Large intestine (tissue), 3 donors: ENCODE measurements around the gene GBA2. TPM values are rescaled to one million over a fixed set of nuclear protein-coding genes. Genes with fewer than 3 reads are reported as not detected.
A peak's percentile ranks its signal among the peaks of the same experiment; 100 is the strongest.

Experiments used
- DNase-seq, 2 donors: peaks; one replicate each; pipeline versions ENCODE4 v3.0.0 to v3.0.0-alpha.2; 2013
- H3K27ac ChIP-seq: one replicate; pipeline ENCODE4 v1.5.1; 2013; ENCODE audit warnings: low read length
- H3K27me3 ChIP-seq: 2 replicates; pipeline ENCODE4 v1.6.1; 2013; ENCODE audit warnings: low read length; ENCODE audit not compliant: control insufficient read depth, insufficient read depth
- H3K36me3 ChIP-seq: 2 replicates; pipeline ENCODE4 v1.6.1; 2013; ENCODE audit warnings: low read length; ENCODE audit not compliant: control insufficient read depth, insufficient read depth
- H3K4me1 ChIP-seq: one replicate; pipeline ENCODE4 v1.6.1; 2013; ENCODE audit warnings: low read length; ENCODE audit not compliant: control insufficient read depth, insufficient read depth
- H3K4me3 ChIP-seq: one replicate; pipeline ENCODE4 v1.5.1; 2013; ENCODE audit warnings: low read length
- H3K9me3 ChIP-seq: one replicate; pipeline ENCODE4 v1.6.1; 2013; ENCODE audit warnings: mild to moderate bottlenecking, low read depth, low read length, moderate library complexity; ENCODE audit not compliant: control insufficient read depth
- WGBS: methylation state at CpG from one replicate; pipeline ENCODE4 v1.1.5; 2013; ENCODE audit warnings: low lambda C conversion rate; ENCODE audit not compliant: insufficient coverage; 5-methylcytosine and 5-hydroxymethylcytosine counted together
- polyA plus RNA-seq: library from polyadenylated mRNA; unstranded; fragments of 120-200 nt; gene quantifications from one replicate; pipeline ENCODE4 v1.2.1, GENCODE V29; 2013

Gene GBA2
- polyA plus RNA-seq, 1 donor, result 127 TPM

DNA sequence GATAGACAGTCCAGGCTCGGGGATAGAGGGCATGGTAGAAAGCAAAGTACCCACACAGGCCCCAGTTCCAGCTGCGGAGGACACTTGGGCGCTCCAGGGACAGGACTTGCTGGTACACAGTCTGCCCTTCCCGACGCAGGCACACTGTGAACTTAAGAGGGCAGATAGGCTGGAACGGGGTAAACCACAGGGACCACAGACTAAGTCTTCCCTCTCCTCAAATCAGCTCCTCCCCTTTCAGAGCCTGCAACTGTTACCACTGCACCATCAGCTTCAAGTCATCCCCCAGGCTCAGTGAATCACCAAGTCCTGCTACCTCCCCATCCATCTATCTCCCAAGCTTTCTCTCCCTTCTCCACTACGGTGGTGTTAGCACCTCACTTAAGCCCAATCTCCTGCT lies 7.3 kb downstream of the GBA2 start:
- Histone ChIP-seq H3K27ac (no peak overlapping the region), H3K27me3 (no peaks in the 10 kb centered on the region), H3K36me3 (peaks cover 81% of the 10 kb centered on the region), H3K4me1 (peaks cover 11% of the 10 kb centered on the region), H3K9me3 (no peaks in the 10 kb centered on the region), H3K4me3 (no peak overlapping the region)
- no peak for DNase-seq
- no CpG with 5 or more reads among the region's 7 CpGs for WGBS

DNA sequence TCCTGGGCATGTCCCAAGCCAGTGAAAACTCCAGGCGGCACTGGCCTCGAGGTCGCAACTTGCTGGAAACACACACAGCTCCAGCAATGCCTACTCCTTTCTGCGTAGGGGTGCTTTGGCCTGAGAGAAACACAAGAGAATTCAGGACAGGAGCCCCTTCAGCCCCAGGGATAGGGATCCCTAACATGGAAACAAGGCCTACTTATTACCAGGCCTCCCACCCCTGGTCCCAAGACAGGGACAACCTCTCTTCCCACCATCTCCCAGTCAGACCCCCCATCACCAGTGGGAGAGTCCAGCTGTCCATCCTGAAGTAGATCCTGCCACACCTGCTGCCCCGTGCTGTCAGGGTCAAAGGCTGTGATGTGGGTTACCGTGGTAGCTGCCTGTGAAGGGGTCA lies 8.8 kb downstream of the GBA2 start:
- Histone ChIP-seq H3K36me3 (peaks cover 96% of the 10 kb centered on the region), H3K27ac (no peak overlapping the region), H3K27me3 (no peaks in the 10 kb centered on the region), H3K9me3 (no peaks in the 10 kb centered on the region), H3K4me1 (no peaks in the 10 kb centered on the region), H3K4me3 (no peak overlapping the region)
- DNase-seq, result no peak
- WGBS, result no CpG with 5 or more reads among the region's 6 CpGs

DNA sequence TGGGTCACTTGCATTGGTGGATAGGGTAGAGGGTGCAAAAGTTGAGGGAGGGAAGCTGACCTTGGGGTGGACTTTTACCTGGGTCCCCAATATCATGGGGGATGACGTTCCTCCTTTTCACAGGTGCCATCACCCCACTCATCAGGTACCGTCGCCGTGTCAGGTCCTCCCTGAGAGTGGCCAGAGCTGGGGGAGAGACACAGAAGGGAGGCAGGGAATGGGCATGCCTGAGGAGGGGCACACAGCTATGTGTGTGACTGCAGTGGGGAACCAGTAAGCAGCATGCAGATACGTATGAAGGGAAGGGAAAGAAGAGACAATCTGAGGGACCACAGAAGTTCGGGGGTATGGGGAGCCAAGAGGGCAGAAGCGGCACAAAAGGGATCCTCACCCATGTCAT lies 10.1 kb downstream of the GBA2 start:
- Histone ChIP-seq H3K27ac (no peak overlapping the region), H3K9me3 (no peaks in the 10 kb centered on the region), H3K4me1 (peaks cover 2% of the 10 kb centered on the region), H3K36me3 (peaks cover 92% of the 10 kb centered on the region), H3K4me3 (no peak overlapping the region), H3K27me3 (no peaks in the 10 kb centered on the region)
- DNase-seq, result no peak
- WGBS, result 100% methylated on average over 2 of the region's 7 CpGs

DNA sequence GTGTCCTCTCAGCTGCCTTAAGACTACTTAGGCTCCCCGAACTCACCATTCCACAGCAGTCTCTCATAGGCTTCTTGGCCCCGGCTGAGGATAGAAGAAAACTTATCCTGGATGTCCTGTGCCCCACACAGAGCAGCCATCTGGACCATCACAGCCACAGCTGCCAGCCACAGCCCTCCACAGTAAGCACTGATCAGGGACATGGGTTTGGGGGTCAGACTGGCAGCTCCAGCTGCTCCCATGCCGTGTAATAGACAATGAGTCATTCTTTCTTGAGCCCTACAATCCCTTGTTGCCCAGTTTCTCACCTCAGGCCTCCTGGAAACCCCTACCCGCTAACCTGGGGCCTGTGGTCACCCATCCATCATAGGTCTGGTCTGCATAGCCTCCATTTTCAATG lies 10.8 kb downstream of the GBA2 start:
- Histone ChIP-seq H3K9me3 (no peaks in the 10 kb centered on the region), H3K27ac (no peak overlapping the region), H3K27me3 (no peaks in the 10 kb centered on the region), H3K4me1 (peaks cover 9% of the 10 kb centered on the region), H3K36me3 (peaks cover 85% of the 10 kb centered on the region), H3K4me3 (no peak overlapping the region)
- no CpG with 5 or more reads among the region's 4 CpGs for WGBS
- no peak for DNase-seq

DNA sequence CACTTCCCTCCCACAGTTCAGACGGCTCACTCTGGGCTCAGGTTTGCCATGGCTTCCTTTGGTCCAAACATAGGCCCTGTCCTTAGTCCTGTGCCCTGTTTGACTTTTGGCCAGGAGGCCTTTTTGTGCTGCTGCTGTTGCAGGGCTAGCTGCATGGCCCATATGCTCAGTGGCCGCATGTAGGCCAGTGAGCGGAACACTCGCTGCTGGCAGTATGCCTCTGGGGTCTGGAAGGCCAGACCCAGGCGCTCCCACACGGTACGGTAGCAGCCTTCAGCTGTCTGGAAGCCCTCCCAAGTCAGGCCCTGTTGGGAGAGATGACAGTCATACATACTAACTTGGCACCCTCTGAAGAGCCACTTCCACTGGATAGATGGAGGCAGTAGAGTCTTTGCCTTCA lies 11.9 kb downstream of the GBA2 start:
- Histone ChIP-seq H3K27ac (no peak overlapping the region), H3K36me3 (peaks cover 74% of the 10 kb centered on the region), H3K4me1 (peaks cover 10% of the 10 kb centered on the region), H3K9me3 (no peaks in the 10 kb centered on the region), H3K4me3 (no peak overlapping the region), H3K27me3 (no peaks in the 10 kb centered on the region)
- DNase-seq, result no peak
- no CpG with 5 or more reads among the region's 7 CpGs for WGBS

- peaks cover 66% of the 10 kb centered on the region for H3K36me3 ChIP-seq
- no peak overlapping the region for H3K4me3 ChIP-seq
- peaks cover 10% of the 10 kb centered on the region for H3K4me1 ChIP-seq
- peak; percentile 61 to 68 for DNase-seq
- no peak overlapping the region for H3K27ac ChIP-seq
- no peaks in the 10 kb centered on the region for H3K27me3 ChIP-seq
- no peaks in the 10 kb centered on the region for H3K9me3 ChIP-seq
- WGBS, result 50% methylated on average over 2 of the region's 5 CpGs
Observed at GRCh38 chr9:35736201-35736633, 12.8 kb downstream of the GBA2 start.

GRCh38 chr9:35734096-35734495 lies 14.9 kb downstream of the GBA2 start:
- Histone ChIP-seq H3K27ac (no peak overlapping the region), H3K27me3 (no peaks in the 10 kb centered on the region), H3K36me3 (peaks cover 45% of the 10 kb centered on the region), H3K4me1 (peaks cover 26% of the 10 kb centered on the region), H3K9me3 (no peaks in the 10 kb centered on the region), H3K4me3 (no peak overlapping the region)
- WGBS, result no CpG with 5 or more reads among the region's 3 CpGs
- DNase-seq, result no peak

DNA sequence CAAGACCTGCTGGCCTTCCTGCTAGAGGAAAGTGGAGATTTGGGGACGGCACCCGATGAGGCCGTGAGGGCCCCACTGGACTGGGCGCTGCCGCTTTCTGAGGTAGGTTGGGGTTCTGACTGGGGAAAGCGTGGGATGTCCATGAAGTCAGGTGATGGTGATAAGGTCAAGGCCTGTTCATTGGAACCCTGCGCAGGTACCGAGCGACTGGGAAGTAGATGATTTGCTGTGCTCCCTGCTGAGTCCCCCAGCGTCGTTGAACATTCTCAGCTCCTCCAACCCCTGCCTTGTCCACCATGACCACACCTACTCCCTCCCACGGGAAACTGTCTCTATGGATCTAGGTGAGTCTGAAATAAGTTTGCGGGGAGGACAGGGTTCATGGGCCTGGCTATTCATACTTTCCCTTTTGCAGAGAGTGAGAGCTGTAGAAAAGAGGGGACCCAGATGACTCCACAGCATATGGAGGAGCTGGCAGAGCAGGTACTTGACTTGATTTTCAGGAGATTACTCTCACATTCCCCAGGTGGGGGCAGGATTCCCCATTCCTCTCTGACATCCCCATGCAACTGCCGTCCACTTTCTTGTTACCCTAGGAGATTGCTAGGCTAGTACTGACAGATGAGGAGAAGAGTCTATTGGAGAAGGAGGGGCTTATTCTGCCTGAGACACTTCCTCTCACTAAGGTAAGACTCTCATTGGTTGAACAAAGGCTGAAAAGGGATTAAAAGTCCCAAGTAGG lies 16.1 kb downstream of the GBA2 start:
- H3K9me3 ChIP-seq, result no peaks in the 10 kb centered on the region
- WGBS, result no CpG with 5 or more reads among the region's 14 CpGs
- H3K27ac ChIP-seq, result peak overlapping the region; percentile 93
- H3K4me1 ChIP-seq, result peaks cover 36% of the 10 kb centered on the region
- peaks cover 34% of the 10 kb centered on the region for H3K36me3 ChIP-seq
- DNase-seq, result peak; percentile 38 to 74
- H3K27me3 ChIP-seq, result no peaks in the 10 kb centered on the region
- H3K4me3 ChIP-seq, result peak overlapping the region; percentile 69

GRCh38 chr9:35732185-35732799 lies 16.7 kb downstream of the GBA2 start, which contains the start of the genes CREB3 and TLN1:
Gene CREB3 (plus strand): TSS chr9:35732666. CDS start chr9:35732773, 107 bp downstream.
Gene TLN1 (minus strand): TSS chr9:35732195. CDS start chr9:35725694, 6,501 bp downstream.
- Histone ChIP-seq H3K4me1 (peaks cover 42% of the 10 kb centered on the region), H3K9me3 (no peaks in the 10 kb centered on the region), H3K36me3 (peaks cover 27% of the 10 kb centered on the region), H3K27ac (peak within 1 kb of the TSS; percentile 93), H3K27me3 (no peaks in the 10 kb centered on the region), H3K4me3 (peak within 1 kb of the TSS; percentile 69)
- WGBS, result no CpG with 5 or more reads among the region's 49 CpGs
- DNase-seq, result peak; percentile 98 to 100

DNA sequence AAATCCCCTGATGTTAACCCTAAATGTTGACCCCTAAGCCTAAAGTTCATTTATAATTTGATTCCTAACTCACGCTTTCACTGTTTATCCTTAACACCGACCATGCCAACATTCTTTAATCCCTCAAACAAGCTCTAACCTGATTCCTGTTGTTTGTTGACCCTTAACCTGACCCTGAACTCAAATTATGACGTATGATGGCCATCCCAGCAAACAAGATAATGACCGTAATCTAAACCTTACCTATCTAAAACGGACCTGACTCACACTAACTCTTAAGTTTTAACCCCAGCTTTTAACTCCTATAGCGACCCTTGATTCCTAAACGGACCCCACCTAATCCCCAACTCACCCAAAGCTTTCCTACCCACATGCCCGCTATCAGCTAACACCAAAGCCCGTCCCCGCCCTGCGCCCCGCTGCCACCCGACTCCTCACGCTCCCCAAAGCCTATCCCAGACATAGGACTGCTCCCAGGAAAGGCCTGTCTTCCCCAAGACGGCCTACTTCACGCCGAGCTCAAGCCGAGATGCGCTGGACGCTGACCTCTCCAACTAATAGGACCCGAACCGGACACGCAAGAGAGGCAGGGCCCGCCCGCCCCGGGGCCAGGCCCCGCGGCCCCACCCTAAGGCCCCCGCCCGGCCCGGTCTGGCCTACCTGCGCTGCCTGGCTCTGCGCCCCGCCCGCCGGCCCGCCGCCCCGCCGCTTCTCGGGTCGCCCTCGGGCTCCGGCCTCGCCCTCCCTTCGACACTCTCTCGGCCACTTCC lies 17.4 kb downstream of the GBA2 start:
- peak overlapping the region; percentile 69 for H3K4me3 ChIP-seq
- no peaks in the 10 kb centered on the region for H3K27me3 ChIP-seq
- H3K9me3 ChIP-seq, result no peaks in the 10 kb centered on the region
- H3K4me1 ChIP-seq, result peaks cover 49% of the 10 kb centered on the region
- H3K36me3 ChIP-seq, result peaks cover 20% of the 10 kb centered on the region
- peak overlapping the region; percentile 93 for H3K27ac ChIP-seq
- WGBS, result no CpG with 5 or more reads among the region's 47 CpGs
- no peak for DNase-seq
